GM19452 (cell line): ENCODE data around the gene INTS13.
"Not testable (repeated sequence)": the region's sequence is repeated elsewhere in the genome, so short reads cannot be mapped to it uniquely, and the experiment has no call there.

Experiments used
- ATAC-seq: cut with Tn5 transposase; IDR thresholded peaks from one replicate; pipeline ENCODE4 v1.9.1; 2021; ENCODE audit not compliant: unreplicated experiment

Gene INTS13

GRCh38 chr12:26937863-26938700 lies at the start of gene INTS13, which contains the start of gene FGFR1OP2:
INTS13 (minus strand) TSS chr12:26937981; CDS start chr12:26936803, 1,178 bp downstream.
FGFR1OP2 (plus strand) TSS chr12:26938470; CDS start chr12:26954159, 15,689 bp downstream.
- ATAC-seq: peak; percentile 81

DNA sequence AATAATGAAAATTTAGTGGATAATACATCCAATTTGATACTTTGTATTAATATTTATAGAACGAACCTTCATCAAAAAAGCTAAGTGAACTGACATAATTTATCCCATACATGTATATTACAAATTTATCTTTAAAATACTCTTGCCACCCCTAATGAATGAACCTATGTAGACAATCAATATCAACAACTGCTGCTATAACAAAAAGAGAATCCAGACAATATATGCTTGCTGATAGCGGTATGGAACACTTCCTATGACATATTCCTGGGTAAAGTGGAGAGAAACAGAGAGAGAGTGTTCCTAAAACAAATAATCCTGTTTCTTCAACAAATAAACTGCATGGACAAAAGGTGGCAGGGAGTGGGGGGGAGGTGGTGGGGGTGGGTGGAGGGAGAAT lies 45.1 kb upstream of the INTS13 start:
- ATAC-seq: no peak

GRCh38 chr12:26979733-26980132 lies 42.0 kb upstream of the INTS13 start:
- ATAC-seq: no peak

- no peak for ATAC-seq
Observed at GRCh38 chr12:26978801-26979200, 41.0 kb upstream of the INTS13 start.

DNA sequence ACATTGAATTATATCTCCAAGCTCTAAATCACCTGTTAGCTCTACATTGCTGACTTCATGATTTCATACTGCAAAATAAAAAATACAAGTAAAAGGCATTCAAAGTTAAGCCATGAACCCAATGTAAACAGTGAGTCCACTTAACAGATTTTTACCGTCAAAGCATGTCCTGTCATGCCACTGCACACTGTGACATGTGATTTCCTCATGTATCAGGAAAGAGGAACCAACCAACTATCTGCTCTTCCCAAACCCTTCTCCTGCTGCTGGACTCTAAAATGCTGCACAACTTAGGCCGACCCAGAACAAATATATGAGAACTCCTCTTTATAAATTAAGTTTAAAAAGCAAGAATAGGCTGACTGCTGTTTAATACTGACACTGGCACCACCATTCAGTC lies 38.9 kb upstream of the INTS13 start:
- ATAC-seq: no peak

DNA sequence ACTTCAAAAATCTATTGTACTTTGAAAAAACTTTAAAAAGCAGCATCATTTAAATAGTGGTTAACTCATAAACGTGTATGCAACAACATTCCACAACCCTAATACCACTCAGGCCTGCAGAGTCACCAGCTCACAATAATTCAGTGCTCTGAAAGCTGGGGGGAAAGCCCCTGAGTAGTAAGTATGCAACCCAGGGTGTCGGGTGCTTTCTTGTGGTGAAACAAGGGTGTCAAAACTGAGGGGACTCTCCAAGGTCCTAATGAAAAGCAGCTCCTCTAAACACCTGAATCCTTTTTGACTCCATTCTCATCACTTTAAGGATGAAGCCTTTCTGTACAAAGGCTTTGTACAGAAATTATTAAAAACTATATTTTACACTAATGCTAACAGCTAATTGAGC lies 34.2 kb upstream of the INTS13 start:
- ATAC-seq: peak; percentile 97

DNA sequence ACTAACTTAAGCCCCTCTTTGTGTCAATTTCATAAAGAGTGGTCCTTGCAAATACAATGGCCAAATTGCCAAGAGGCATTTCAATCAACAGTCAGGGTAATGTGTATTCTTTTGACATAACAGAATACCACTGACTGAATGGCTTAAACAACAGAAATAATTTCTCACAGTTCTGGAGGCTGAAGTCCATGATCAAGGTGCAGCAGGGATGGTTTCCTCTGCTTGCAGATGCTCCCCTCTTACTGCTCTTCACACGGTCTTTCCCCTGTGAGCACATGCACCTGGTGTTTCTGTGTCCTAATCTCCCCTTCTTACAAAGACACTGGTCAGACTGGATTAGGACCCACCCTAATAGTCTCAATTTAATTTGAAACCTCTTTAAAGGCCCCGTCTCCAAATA lies 32.4 kb upstream of the INTS13 start:
- no peak for ATAC-seq

GRCh38 chr12:26966842-26967241 lies 29.1 kb upstream of the INTS13 start:
- ATAC-seq: no peak

DNA sequence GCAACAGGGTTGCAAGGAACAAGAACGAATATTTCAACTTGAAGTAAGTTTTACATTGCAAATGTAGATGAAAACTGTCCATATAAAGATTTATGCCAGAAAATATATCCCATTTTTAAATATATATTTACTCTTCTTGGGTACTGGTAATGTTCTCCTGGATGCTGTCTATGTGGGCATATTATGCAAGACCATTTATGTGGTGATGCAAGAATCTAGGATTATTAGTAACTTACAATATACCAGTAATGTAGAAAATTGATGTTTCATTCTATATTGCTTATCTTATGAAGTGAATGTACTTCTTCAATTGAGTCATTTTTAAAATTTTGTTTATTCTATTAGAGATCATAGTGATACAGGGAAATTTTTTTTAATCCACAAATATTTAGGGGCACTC lies 25.6 kb upstream of the INTS13 start:
- ATAC-seq: no peak

DNA sequence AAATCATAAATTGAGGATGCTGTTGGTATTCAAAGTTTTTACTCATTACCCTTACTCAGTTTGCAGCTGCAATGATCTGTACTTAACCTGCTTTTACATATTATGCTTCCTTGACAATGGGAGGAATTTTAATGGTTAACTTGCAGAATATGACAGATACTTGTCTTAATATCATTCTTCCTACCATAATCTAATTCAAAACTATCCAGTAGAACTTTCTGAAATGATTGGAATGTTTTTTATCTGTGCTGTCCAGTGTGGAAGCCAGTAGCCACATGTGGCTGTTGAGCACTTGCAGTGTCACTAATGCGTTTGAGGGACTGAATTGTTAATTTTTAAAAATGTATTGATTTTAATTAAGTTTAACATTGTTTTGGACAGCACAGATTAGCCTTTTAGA lies 24.0 kb upstream of the INTS13 start:
- no peak for ATAC-seq

DNA sequence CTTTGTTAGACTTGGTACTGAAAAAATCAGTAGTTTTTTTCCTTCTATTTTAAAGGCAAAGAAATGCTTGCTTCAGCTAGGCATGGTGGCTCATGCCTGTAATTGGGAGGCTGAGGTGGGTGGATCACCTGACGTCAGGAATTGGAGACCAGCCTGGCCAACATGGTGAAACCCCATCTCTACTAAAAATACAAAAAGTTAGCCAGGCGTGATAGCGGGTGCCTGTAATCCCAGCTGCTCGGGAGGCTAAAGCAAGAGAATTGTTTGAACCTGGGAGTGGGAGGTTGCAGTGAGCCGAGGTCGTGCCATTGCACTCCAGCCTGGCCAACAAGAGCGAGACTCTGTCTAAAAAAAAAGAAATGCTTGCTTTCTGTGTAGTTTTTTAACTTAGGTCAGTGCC lies 23.6 kb upstream of the INTS13 start:
- not testable (repeated sequence) for ATAC-seq

DNA sequence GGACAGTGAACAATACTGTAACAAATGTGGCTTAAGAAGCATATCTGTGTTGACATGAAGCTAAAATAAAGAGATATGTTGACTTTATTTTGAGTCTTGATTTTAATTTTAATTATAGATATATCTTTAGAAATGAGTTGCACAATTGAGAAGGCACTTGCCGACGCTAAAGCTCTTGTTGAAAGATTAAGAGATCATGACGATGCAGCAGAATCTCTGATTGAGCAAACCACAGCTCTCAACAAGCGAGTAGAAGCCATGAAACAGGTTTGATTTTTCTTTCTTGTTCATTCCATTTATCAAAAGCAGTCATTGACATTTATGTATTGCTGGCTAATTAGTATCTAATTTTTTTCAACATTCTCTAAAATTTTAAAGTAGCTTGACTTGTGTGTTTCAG lies 16.2 kb upstream of the INTS13 start:
- ATAC-seq: no peak

DNA sequence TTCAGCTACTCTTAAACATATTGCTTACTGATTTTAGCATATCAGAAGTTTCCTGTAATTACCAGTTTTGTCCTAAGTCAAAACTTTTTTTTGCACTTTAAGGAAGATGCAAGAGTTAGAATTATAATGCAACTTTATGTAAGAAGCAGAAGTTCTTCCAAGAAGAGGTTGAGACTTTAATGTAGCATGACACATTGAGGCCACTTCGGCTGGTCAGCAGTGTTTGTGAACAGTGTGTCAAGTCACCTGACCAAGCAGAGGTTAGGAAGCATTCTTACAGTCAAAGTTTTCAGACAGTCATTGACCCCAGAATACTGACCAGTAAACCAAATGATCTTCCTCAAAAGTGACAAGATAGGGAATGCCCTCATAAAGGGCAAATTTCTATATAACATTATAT lies 15.7 kb upstream of the INTS13 start:
- ATAC-seq: no peak

GRCh38 chr12:26948309-26948708 lies 10.5 kb upstream of the INTS13 start:
- ATAC-seq: no peak

- ATAC-seq: no peak
Observed at GRCh38 chr12:26941215-26941594, 3.4 kb upstream of the INTS13 start.

DNA sequence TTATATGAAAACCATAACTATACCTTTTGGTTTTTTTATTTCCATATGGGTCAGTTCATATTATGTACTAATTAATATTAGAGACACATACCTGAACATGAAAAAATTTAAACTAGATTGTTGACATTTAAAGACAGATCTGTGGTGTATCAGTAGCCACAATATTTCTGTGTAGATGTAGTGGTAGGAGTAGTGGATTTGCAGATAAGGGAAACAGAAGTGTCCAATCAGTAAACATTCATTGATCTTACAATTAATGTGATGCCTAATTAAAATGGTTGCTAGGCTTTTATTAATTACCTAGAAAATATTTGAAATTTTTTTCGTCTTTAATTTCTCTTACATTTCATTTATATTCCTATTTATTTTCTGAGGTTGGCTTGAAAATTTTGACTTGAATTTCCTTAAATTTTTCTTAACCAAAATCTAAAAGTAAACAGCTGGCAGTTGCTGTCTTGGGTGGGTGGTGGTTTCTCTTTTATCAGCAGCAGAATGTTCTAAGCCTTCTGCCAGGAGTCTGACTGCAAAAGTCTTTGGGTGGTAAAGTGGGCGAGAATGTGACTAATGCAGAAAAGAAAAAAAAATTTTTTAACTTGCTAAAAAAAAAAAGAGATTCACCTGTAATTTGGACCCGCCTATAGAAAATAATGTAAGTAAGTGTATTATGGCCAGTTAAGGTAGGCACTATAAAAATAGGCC lies 2.9 kb upstream of the INTS13 start:
- ATAC-seq: no peak

DNA sequence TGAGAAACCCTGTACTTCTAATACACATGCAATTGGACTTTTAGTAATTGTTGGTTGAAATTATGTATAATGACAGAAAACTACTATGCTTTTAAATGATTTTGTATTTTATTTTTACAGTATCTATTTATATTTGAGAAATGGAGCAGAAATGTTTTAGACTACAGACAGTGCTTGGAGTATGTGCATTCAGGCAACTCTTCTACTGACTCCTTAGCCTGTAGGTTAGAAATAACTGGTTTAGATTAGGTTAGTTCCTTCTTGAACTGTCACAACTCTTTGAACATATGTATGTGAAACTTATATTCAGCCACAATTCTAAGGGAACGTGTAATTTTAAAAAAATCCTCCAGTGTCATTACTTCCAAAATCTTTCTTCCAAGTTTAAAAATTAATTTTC lies 2.2 kb upstream of the INTS13 start:
- no peak for ATAC-seq

GRCh38 chr12:26939192-26939832 lies 1.5 kb upstream of the INTS13 start:
- ATAC-seq: no peak

DNA sequence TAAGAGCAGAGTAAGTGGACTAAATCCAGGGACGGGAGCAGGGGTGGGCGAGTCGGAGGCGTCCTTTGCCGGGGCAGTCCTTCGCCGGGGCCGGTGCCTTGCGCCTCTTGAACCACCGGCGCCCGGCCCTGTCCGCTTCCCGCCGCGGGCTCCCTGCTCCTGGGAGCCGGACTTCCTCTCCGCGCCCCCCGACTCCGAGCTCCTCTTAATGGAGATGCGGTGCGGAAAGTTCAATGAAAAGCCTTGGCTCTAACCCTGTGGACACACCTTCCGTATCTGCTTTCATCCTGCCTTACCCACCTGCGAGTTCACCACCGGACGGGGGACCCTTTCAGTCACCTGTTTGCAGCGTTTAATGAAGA lies 901 bp upstream of the INTS13 start:
- peak; percentile 7 for ATAC-seq

DNA sequence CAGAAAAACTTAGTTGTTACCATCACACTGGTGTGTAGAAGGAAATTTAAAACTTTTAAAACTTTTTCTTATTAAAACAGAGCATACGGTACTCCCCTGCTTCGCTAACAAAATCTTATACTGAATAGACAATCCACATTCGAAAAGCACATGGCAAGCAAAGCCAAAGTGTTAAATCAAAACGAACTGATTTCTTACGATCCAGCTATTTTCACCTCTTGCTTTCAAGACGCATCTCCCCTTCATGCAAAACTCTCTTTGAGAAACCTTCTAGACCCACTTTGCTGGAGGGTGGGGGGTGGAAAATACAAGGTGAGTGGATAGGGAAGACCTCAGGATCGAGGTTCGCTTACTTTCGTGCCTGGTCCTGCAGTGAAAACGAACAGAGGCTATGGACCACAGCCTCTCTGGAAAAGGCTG lies 328 bp downstream of the INTS13 start:
- no peak for ATAC-seq

DNA sequence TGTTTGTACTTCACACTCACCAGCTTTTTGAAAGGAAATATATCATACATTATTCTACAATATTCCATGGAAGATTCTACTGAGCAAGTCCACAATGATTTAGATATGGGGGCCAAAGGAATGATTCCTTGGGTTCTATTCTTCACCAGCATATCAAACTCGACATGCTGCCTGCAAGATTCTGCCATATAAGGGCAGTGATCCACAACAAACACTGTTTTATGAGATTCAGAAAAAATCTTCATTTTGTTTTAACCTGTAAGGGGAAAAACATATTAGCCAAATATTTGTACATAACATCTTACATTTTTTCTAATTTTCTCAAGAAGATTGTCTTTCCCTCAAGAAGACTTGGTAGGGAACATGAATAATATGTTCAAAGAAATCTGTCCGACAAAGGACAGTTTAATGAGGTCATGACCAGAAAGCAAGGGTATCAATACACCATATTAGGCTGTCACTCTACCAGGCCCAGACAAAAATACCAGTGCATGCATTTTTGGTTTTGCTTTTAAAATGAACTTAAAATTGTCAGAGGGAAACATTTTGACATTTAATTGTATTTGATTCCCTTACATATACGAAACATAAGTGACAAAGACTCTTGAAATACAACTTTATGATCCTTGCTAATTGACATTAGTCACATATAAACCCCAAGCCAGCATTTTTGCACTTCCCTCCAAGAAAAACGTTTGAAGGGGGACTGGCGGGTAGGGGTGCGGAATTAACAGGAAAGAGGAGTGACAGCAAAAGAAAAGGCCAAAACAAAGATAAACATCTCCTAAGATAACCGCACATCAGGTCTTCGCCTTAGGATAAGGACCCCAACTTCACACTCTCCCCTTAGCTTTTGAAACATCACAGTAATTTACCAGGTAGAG lies 980 bp downstream of the INTS13 start:
- no peak for ATAC-seq
